Esophagus squamous epithelium (tissue), 4 donors: ENCODE results near the gene GRIK2.

Experiments used
- CTCF ChIP-seq, 6 experiments: fragments of 450-650 bp in 4 of 6; fragments of 200-600 bp in 2 of 6; sonication (generic) in 2 of 6; IDR thresholded peaks; one replicate each; pipeline ENCODE4 v1.5.1; 2016 to 2019; ENCODE audit warnings: antibody characterized with exemption in 6 of 6, mild to moderate bottlenecking in 4 of 6, moderate library complexity in 4 of 6
- POLR2A ChIP-seq, 4 donors: fragments of 450-650 bp; IDR thresholded peaks; one replicate each; pipeline ENCODE4 v1.6.1; 2017; ENCODE audit warnings: antibody characterized with exemption in 4 of 4, mild to moderate bottlenecking in 4 of 4, moderate library complexity in 3 of 4

GRCh38 chr6:101652079-101652478 lies 258.6 kb downstream of the GRIK2 start:
- TF ChIP-seq POLR2A (IDR thresholded peaks at IDR 0.05) = no peak
- TF ChIP-seq CTCF (IDR thresholded peaks at IDR 0.05) = no peak
